Stimulated activated CD4-positive, alpha-beta T cell treated with anti-CD3 and anti-CD28 coated beads, Interleukin-12 subunit alpha, Interleukin-12 subunit beta, amount 100 ng/mL, for 48 hours (primary cell): ENCODE data around the gene CADPS.

ENCODE experiments used
- DNase-seq, 3 donors: peaks; one replicate each; pipeline ENCODE4 v3.0.0-alpha.2; 2020; ENCODE audit warnings: low read depth in 2 of 3, low spot score in 1 of 3

The CADPS gene

DNA sequence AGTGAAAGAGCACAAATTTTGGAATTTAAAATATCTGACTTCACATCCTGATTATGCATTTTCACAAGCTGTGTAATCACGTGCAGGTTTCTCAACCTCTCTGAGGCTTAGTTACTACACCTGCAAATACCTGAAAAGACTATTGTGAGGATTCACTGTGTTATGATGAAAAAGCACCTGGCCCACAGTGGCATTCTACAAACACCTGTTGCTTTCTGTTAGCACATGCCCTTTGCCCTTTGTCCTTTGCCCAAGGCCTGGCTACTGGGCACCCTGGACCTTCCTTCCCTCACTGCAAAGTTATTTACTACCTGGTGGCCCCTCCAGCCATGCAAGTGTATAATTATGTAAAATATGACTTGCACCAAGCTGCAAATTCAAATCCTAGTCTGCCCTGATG, 227.5 kb downstream of the CADPS start:
- no peak for DNase-seq

- DNase-seq, result no peak
Measured at GRCh38 chr3:62644493-62644892, 230.7 kb downstream of the CADPS start.

- no peak for DNase-seq
Measured at GRCh38 chr3:62638316-62638715, 236.9 kb downstream of the CADPS start.

DNA sequence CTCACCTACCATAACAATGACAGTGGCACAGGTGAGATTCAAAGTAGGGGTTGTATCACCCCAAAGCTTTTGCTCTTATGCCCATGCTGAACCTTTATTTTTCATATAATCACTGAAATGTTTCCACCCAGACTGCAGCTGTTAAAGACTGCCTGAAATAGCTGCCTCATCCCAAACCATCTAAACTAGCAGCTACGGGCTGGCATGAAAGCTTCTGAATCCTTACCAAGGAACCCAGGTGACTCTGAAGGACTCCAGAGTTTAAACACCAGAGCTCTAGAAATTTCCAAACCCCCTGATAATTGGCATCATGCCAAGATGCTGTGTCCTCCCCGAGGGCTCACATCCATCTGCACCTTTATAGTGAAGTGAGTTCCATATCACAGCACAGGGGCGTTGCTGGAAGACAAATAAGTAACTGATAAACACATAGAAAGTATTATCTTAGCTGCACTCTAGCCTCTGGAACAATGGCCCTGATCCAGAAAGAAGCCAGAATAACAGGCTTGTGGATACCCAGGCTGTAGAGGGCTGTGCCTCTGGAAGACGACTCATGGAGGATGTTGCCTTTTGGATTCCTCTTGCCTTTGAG, 238.9 kb downstream of the CADPS start:
- DNase-seq, result no peak

- no peak for DNase-seq
Measured at GRCh38 chr3:62632510-62633294, 242.5 kb downstream of the CADPS start.

- DNase-seq, result no peak
Measured at GRCh38 chr3:62631488-62631887, 243.7 kb downstream of the CADPS start.

DNA sequence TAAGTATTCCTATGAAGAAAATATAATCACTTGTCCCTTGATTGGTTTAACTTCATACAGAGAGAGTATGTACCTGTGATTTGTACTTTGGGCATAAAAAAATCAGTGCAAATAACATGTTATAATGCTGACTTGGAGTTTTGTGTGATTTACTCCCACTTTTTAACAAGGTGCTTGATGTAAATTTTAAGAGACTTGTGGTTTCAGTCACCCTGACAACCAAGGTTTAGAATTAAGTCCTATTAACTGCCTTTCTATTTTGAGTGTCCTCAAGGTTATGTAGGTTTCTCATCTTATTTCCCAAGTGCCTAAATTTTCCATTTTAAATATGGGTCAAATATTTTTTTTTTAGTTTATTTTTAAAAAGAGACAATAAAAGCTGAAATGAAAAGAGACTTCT, 244.6 kb downstream of the CADPS start:
- DNase-seq, result no peak

- no peak for DNase-seq
Measured at GRCh38 chr3:62625268-62625667, 249.9 kb downstream of the CADPS start.

- no peak for DNase-seq
Measured at GRCh38 chr3:62624185-62624584, 251.0 kb downstream of the CADPS start.

DNA sequence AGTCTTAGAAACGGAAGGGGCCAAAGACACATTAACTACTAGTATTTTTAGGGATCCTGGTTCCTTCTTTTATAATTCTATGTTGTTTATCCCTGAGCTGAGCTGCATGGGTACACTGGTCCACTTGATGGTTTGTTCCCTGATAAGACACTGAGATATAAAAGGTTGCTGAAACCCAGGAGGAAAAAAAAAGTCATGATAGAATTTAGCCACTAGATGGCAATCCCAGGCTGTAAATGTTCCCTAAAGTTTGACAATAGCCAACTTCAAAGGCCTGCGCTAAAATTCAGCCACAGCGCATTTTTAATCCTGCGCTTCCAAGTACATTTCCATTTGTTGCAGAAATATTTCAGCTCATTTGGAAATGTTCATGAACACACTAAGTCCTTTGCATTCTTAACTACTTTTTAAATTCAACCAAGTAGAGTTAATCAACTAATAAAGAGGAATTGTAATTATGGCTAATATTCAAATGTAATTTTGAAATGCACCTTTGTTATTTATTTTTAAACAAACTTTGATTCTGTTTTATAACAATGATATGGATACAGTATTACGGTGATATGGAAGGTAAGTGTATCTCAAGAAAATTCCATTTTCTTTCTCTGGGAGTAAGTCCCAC, 252.6 kb downstream of the CADPS start:
- no peak for DNase-seq

- DNase-seq, result no peak
Measured at GRCh38 chr3:62621925-62622324, 253.3 kb downstream of the CADPS start.

- DNase-seq, result no peak
Measured at GRCh38 chr3:62621176-62621575, 254.0 kb downstream of the CADPS start.

DNA sequence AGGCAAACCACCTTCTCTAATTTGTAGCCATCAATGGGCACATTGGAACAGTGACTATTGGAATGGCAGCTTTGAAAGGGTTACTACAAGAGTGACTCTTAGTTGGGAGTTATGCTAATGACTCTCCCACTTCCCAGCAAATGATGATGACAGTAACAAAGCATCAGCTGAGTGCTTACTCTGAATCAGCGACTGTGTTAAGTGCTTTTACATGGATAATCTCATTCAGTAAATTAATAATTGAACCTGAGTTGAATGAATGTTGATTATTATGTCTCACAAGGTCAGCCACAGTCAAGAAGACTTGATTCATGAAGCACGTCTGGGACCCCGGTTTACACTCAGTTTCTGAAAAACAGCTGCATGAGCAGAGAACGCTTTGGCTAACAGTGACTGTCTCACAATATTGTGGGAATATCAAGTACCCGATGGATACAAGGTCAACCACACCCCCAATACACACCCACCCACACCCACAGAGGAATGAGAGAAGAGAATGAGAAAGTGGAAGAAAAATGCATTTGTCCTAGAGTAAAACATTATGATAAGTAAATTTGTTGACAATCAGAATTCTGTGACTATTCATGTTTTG, 259.9 kb downstream of the CADPS start:
- DNase-seq, result no peak

- no peak for DNase-seq
Measured at GRCh38 chr3:62614527-62614926, 260.7 kb downstream of the CADPS start.

DNA sequence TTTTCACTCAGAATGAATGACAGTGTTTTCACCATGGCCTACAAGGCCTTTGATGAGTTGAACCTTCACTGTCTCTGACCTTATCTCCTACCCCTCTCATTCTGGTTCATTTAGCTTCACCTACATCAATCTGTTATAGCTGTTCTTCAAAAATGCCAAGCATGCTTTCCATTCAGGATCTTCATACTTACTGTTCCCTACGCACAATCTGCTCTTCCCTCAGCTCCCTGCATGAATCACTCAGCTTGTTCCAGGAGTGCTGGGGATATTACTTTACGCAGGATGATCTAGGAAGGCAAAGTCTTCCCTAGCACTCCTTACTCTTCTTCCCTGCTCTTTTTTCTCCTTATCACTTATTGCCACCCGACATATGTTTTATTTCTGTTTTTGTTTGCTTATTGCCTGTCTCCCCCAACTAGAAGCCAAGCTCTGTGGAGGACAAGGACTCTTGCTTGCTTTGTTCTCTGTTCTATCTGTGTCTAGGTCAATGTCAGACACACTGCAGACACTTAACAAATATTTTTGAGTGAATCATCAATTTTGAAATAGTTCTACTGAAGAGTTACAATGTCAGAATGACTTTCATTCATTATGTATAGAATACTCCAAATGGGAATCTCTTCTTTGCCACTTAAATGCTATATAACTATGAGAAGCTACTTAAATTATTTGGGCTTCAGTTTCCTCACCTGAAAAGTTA, 263.5 kb downstream of the CADPS start:
- no peak for DNase-seq

GRCh38 chr3:62607287-62608029, 267.8 kb downstream of the CADPS start:
- DNase-seq, result no peak

DNA sequence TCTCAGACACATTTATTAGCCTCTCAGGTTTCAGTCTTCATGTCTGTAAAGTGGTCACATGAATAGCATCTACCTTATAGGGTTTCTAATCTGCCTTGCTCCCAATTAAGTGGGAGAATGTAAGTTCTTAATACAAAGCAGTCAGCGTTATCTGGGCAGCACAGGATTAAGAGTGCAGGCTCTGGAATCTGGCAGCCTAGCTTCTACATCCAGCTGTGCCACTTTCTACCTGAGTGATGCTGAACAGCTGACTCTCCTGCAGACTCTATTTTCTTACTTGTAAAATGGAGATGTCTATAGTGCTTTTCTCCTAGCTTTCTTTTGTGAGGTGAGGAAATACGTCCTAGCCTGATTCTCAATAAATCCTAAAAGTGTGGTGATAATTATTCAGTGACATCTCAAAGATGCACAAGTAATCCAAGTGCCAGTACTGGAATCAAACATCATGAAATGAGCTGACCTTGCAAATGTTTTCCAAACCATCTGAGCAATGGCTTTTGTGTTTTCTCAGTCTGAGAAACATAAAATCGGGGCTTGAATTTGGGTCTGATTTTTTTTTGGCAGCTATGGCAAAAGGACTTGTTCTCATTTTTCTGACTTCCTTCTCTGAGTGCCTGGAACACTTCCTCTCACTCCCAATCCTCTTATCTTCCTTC, 269.7 kb downstream of the CADPS start:
- DNase-seq, result no peak

DNA sequence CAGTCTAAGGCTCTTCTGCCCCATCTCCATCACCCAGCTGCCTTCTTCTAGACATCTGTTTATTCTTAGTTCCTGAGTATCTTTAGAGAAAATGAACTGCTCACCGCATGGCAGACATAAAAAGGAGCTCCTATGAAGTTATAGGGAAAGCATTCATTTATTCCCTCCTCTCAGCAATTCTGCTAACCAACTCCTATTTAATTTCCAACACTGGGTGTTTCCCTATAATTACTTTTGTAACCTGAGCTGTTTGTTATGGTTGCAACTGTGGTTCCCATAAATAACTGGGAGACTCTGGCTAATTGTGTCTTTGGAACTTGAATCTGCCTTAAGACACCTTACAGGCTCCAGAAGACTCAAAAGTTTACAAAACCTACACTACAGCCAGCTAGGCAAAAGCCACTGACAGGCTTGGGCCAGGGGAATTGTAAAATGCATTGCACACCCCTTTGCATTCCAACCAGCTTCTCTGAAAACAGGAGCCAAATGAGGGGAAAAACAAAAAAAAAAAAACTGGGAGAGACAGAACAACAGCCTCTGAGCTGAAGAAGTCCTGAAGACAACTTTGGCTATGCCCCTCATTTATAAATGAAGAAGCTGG, 270.4 kb downstream of the CADPS start:
- no peak for DNase-seq

DNA sequence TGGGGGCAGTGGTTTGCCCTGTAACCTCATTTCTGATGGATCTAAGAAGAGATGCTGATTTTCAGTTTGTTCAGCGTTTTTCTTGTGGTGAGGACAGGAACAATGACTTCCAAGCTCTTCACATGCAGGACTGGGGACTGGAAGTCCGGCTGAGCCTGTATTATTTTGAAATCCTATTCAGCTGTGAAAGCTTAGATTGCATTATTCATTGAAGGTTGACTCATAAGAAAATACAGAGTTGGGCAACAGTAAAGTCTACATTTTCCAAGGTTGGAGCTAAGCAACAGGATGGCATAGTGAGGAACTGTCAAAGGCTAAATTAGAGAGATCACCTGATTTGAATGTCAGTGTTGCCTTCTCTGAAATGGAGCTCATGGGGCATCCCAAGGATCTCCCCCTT, 270.9 kb downstream of the CADPS start:
- no peak for DNase-seq

GRCh38 chr3:62602987-62603386, 272.2 kb downstream of the CADPS start:
- DNase-seq, result no peak
